DMS153 (cell line): Measurements from ENCODE around the gene PROKR1.
"Not testable (repeated sequence)": the region's sequence is repeated elsewhere in the genome, so short reads cannot be mapped to it uniquely, and the experiment has no call there.

Experiments
- DNase-seq: peaks from one replicate; lab custom pipeline; 2025; lab: John Stamatoyannopoulos, UW

The PROKR1 gene

DNA sequence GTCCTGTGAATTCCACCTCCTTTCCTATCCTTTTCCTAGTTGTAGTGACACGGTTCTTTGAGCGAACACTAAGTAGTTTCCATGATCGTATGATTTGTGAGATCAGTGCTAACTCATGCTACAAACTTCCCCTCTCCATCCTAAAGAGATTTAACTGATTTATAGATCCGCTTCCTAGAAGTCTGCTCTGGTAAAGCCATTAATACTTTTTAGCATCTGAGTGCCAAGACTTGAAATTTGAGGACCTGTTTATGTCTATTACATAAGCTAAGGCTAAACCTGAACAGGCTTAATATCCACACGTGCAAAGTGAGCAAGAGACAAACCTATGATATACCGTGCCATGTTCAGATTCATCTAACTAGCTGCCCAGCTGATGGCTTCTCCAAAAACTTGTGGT, 14.9 kb downstream of the PROKR1 start:
- DNase-seq: no peak

DNA sequence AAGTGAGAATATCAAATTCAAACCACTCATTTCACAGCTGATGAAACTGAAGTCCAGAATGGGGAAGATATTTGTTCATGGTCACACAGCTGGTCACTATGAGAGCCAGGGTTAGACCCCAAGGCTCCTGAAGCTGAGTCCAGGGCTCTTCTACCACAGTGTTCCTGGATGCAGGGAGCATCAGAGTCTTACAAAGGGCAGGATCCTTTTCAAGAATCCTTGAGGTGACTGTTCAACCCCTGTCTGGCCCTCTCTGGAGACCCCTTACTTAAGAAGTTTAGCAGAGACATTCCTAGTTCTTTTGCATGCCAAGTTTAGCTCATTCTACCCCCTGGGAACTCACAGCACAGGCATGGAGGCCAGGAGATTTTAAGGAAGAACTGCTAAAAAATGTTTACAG, 15.7 kb downstream of the PROKR1 start:
- DNase-seq: no peak

DNA sequence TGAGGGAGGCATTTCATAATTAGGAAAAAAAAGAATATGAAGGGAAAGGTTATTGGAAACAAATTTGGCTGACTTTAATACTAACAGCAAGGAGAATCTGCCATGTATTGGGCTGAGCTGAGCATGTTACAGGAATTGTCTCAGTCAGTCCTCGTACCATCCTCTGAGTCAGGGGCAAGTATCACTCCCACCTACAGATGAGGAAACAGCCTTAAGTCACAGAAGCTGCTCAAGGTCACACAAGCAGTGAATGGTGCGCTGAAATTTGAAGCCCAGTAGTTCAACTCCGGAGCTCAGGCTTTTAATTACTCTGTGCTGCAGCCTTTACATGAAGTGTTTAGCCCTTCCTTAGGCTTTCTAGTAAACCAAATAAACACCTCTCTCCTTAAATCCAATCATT, 17.3 kb downstream of the PROKR1 start:
- DNase-seq: no peak

DNA sequence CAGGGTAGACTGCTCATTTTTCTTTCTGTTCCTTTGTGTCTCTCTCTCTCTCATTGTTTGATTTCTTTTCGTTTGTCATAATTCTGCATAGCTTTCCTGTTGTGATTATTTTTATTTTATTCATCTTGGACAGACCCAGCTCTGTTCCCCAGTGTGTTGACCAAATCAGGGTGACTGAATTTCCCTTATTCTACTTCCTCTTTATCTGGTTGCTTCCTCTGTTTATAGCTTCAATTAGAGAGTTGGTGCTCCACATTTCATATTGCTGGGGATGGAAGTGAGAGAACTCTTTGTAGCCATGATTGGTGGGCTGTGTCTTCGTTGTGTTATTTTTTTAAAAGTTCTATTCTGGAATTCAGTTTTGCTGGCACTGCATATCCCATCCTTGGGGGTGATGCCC, 19.1 kb downstream of the PROKR1 start:
- no peak for DNase-seq

DNA sequence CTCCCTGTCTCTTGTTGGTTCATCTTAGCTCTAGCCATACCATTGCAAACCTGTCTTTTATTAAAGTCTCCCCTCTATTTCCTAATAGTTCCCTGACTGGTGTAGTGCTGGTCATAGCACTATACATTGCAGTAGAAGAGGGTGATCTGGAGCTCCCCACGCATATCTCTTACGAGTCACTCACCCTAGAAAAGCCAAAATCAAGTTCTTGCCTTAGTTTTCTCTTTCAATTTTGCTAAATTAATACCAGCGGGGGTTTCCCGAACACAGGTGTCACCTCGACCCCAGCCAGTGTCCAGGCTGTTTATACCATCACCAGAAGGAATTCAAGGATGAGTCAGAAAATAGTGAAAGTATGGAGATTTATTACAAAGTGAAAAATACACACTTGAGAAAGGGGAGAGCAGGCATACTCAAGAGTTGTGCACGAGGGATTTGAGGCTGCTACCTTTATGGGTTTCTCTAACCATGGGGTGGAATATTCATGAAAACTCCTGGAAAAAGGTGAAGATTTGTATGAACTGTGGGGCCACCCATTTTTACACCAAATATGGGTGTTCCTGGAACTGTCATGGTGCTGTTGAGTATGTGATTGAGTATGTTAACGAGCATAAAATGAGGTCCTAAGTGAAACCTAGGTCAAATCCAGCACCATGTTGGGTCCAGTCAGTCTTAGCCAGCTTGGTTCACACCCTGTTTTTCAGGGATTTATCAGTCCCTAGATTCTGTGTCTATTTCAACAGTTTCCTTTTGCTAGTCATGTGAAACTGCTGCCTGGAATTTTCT, 20.2 kb downstream of the PROKR1 start:
- DNase-seq: no peak

DNA sequence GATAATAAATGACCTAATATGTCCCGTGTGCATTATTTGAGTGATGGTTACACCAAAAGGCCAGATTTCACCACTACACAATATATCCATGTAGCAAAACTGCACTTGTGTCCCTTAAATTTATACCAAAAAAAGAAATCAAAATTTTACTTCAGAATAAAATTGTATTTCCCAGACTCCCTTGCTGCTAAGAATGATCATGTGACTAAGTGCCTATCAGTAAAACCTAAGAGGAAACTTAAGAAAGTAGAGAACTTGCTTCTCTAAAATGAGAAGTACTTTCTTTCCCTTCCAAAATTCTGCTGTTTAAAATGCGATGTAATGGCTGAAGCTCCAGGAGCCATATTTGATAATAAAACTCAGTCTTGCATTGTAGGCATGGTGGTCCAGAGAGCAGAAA, 24.0 kb downstream of the PROKR1 start:
- DNase-seq: no peak

DNA sequence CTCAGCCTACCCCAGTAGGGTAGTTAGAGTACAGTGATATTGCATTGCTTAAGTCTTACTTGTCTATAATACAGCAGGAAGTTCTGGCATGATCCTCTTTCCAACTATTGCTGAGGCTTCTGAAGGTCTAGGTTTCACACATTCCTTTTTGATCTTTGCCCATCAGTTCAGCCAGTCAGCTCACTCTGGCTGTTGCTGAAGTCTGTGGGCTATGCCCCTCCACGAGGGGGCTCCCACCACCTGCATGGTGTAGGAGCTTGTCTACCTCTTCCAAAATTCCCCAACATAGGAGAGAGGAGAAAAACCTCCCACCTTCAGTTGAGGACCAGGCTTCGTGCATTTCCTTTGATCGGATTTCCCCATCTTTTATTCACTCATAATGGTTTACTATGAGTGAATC, 26.3 kb downstream of the PROKR1 start:
- DNase-seq: no peak

DNA sequence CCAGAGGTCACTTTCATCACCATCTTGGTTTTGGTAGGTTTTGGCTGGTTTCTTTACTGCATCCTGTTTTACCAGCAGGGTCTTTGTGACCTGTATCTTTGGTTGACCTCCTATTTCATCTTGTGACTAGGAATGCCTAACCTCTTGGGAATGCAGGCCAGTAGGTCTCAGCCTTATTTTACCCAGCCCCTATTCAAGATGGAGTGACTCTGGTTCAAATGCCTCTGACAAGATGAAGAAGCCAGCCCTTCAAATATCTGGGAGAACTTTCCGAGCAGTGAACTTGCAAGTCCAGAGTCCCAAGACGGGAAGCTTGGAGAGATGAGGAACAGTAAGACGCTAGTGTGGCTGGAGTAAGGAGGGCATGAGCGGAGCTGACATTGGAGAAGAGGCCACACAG, 28.6 kb downstream of the PROKR1 start:
- no peak for DNase-seq

DNA sequence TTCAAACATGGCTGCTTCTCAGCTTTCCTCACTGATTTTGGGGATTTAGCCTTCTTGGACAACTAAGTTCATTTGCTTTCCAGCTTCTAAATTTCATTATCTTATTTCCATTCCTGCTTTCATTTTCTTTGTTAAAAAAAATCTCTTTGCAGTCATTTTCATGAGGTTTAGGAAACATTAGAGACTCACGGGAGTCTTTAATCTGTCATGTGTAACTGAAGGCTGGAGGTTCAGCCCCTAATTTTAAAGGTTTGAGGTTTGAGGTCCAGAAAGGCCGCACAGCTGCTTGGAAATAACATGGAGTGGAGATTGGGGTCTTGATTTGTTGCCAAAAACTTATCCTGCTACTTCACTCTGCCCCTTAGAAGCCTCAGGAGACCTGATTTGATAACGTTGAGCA, 30.3 kb downstream of the PROKR1 start:
- DNase-seq: no peak

DNA sequence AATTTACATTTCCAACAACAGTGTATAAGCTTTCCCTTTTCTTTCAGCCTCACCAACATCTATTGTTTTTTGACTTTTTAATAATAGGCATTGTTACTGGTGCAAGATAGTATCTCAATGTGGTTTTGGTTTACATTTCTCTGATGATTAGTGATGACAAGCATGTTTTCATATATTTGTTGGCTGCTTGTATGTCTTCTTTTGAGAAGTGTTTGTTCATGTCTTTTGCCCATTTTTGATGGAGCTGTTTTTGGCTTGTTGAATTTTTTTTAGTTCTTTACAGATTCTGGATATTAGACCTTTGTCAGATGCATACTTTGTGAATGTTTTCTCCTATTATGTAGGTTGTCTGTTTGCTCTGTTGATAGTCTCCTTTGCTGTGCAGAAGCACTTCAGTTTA, 32.1 kb downstream of the PROKR1 start:
- no peak for DNase-seq

DNA sequence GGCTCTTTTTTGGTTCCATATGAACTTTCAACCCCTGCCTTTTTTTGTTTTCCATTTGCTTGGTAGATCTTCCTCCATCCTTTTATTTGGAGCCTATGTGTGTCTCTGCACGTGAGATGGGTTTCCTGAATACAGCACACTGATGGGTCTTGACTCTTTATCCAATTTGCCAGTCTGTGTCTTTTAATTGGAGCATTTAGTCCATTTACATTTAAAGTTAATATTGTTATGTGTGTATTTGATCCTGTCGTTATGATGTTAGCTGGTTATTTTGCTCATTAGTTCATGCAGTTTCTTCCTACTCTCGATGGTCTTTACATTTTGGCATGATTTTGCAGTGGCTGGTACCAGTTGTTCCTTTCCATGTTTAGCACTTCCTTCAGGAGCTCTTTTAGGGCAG, 34.5 kb downstream of the PROKR1 start:
- DNase-seq: not testable (repeated sequence)

DNA sequence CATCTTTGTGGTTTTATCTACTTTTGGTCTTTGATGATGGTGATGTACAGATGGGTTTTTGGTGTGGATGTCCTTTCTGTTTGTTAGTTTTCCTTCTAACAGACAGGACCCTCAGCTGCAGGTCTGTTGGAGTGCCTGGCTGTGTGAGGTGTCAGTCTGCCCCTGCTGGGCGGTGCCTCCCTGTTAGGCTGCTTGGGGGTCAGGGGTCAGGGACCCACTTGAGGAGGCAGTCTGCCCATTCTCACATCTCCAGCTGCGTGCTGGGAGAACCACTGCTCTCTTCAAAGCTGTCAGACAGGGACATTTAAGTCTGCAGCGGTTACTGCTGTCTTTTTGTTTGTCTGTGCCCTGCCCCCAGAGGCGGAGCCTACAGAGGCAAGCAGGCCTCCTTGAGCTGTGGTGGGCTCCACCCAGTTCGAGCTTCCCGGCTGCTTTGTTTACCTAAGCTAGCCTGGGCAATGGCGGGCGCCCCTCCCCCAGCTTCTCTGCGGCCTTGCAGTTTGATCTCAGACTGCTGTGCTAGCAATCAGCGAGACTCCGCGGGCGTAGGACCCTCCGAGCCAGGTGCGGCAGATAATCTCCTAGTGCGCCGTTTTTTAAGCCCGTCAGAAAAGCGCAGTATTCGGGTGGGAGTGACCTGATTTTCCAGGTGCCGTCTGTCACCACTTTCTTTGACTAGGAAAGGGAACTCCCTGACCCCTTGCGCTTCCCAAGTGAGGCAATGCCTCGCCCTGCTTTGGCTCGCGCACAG, 36.0 kb downstream of the PROKR1 start:
- DNase-seq: not testable (repeated sequence)

DNA sequence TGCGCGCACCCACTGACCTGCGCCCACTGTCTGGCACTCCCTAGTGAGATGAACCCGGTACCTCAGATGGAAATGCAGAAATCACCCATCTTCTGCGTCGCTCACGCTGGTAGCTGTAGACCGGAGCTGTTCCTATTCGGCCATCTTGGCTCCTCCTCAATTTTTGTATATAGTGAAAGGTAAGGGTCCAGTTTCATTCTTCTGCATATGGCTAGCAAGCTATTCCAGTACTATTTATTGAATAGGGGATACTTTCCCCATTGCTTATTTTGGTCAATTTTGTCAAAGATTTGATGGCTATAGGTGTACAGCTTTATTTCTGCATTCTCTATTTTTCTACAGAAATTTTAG, 36.5 kb downstream of the PROKR1 start:
- DNase-seq: not testable (repeated sequence)

DNA sequence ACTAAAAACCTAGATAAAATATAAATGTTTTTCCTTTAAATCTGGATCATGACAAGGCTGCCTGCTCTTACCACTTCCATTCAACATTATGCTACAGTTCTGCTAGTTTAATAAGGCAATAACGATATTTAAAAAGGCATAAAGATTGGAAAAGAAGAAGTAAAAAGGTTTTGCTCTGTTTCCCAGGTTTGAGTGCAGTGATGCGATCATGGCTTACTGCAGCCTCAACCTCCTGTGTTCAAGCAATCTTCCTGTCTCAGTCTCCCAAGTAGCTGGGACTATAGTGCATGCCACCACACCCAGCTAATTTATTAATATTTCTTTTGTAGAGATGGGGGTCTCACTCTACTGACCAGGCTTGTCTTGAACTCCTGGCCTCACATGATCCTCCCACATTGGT, 40.8 kb downstream of the PROKR1 start:
- no peak for DNase-seq

DNA sequence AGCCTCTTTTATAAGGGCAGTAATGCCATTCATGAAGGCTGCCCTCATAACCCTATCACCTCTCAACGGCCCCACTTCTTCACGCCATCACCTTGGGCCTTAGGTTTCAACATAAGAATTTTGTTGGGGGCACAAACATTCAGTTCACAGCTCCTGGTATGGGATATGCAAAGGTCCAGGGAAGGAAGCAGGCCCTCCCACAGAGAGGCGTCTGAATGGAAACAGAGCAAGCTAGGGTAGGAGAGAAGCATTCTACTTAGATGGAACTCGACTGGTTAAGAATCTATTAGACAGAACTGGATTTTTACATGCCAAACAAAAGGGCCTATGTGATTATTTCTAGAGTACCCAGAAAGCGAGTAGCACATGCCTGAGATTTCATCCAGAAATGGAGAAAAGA, 42.8 kb downstream of the PROKR1 start:
- no peak for DNase-seq

DNA sequence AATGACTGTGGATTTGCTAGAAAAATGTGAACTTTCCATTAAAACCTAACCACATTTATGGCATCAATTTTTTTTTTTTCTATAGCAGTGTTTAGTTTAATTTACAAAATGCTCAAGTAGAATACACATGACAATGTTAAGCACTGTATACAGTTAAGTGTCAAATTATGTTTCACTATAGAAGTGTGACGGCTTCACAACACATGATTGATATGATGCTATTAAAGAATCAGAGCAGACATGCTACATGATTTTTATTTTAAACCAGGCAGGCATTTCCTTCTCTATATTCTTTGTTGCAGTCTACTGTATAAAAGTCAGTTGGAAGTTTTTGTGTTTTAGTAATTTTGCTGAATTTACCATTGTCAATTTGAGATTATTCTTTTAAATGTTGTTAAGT, 43.6 kb downstream of the PROKR1 start:
- DNase-seq: no peak

DNA sequence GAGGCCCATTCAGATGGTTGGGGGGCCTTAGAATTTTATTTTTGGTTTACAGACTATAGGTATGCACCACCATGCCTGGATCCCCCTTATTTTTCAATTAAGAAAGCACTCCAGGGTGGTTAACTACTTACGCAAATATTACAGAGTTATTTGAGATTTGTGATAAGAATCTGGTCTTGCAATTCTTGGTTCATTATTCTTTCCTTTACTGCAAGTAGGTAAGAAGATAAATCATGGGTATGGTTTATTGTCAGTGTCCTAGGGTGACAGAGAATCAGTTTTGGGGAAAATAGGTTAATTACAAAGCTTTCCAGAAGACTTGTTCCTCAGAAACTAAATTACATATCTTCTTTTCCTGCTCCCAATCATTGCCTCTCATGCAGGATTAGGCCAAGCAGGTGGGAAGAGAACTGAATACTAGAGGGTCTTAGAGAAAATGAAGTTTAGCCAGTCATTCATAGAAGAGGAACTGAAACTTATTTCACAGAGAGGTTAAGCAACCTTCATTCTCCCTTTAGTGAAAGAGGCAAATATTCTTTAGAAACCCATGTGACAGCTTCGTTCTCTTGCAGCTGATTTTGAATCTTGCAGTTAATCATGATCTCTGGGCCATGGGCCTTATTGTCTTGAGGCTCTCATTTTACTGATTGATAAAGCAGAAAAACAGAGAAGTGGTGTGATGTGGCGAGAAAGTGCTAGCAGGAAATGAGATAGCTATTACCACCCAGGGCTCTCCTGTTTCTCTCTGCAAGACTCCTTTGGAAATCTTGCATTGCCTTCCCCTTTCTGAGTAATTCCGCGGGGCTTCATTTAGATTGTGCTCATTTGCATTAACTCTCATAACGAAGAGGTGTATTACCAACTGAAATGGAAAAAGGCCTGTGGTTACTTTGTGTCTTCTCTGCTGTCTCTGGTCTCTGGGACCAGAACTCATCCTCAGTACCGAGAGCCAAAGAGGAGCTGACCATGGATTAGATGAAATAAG, 46.5 kb downstream of the PROKR1 start:
- DNase-seq: no peak

DNA sequence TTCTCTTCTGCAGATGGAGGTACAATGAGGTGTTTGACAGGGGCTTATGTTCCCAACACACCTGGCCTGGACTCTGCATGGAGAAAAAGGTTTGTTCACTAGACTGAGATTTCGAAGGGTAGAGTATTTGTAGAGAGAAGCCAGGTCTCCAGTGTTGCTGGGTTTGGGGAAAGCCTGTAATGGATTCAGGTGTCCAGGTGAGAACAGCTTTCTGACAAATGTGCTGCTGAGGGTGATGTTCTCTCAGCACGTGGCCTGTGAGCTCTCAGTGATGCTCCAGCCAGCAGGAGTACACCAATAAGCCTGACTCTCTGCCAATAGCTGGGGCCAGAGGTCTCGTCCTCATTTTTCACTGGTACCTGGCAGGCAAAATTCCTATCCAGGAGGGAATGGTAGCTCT, 47.5 kb downstream of the PROKR1 start:
- no peak for DNase-seq

DNA sequence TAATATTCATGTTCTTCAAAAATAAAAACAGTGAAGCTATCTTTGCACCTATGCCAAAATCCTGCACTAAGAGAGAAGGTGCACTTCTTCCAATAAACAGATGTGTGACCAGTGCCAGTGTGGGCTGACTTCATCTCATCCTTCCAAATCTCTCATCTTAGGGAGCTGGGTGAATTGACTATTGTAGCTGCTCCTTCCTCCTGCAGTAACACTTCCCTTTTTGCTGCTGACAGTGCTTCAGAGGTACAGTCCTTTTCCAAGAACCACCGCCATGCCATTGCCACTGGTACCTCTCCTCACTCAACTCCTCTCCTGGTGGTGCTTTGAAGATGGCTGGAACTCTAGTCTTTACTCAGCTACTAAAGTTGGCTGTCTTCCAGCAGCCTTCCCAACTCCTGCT, 49.1 kb downstream of the PROKR1 start:
- no peak for DNase-seq

DNA sequence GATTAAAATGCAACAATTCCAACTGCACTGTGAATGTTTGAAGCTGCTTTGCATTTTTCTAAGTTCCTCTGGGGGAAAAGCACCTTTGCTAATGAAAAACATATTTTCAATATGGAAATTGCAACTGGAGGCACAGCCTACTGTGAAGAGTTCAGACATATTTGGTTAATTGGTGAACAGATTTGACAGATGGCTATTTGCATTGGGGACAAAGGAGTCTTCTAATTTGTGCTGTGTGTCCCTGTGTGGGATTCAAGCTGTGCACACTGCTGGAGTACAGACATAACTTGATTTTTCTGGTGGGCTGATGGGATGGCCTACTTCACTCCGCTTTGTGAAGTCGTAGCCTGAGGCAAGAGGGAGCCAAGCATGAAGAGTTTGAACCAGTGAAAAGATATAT, 50.6 kb downstream of the PROKR1 start:
- no peak for DNase-seq

DNA sequence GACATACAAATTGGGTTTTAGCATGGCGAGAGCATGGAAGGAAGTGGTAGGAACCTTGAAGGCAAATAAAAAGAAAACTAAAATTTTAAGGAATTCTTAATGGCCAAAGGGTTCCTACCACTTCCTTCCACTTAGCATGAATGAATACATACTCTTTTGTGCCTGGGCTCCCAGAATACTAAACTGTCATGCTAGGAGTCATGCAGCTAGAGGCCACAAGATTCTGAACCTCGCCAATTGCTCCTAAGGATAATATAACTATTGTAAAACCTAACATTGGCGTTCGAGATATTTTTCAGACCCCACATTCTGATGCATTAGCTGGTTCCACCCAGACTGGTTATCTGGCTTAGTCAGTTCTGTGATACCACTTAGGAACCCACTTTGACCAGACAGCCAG, 52.6 kb downstream of the PROKR1 start:
- no peak for DNase-seq

DNA sequence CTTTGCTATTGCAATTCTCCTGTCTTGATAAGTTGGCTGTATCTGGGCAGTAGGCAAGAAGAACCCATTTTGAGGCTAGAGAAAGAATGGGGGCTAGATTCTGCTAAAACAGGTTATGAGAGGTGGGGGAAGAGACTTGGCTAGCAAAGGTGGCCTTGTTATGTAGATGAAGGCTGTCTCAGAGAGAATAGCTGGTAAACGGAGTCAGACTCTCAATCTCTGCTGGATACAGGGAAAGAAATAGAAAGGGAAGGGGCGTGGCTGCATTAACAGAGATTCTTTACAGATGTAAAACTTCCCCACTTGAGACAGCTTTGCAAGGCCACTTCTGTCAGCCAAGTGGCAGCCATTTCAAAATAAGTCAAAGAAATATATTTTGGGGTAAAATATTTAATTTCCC, 53.2 kb downstream of the PROKR1 start:
- DNase-seq: no peak
